HEK293T (cell line): ENCODE data around the gene MTHFD2.

Experiments used
- CTCF ChIA-PET: fragments of 350-600 bp; formaldehyde crosslinking; extraction: SDS; loops from one replicate; lab custom pipeline; 2021; ENCODE audit warnings: antibody characterized with exemption, inconsistent platforms; lab: Yijun Ruan, JAX
- POLR2A ChIA-PET: fragments of 350-600 bp; formaldehyde crosslinking; extraction: SDS; loops from one replicate; lab custom pipeline; 2020; ENCODE audit warnings: antibody characterized with exemption, inconsistent platforms; lab: Yijun Ruan, JAX
- DNase-seq: peaks from one replicate; pipeline ENCODE4 v3.0.0; 2012; ENCODE audit warnings: mixed read lengths; ENCODE audit errors: extremely low spot score
- ARNT ChIP-seq: fragments of 450-650 bp; IDR thresholded peaks from 2 replicates; pipeline ENCODE4 v1.6.1; 2017; ENCODE audit warnings: mild to moderate bottlenecking
- BHLHE40 ChIP-seq: fragments of 450-650 bp; IDR thresholded peaks from 2 replicates; pipeline ENCODE4 v1.6.1; 2016; ENCODE audit warnings: mild to moderate bottlenecking, moderate library complexity, borderline replicate concordance
- CTBP1 ChIP-seq: fragments of 450-650 bp; IDR thresholded peaks from 2 replicates; pipeline ENCODE4 v1.6.1; 2016; ENCODE audit warnings: borderline replicate concordance
- ELF4 ChIP-seq: fragments of 450-650 bp; IDR thresholded peaks from 2 replicates; pipeline ENCODE4 v1.6.1; 2017; ENCODE audit warnings: antibody characterized with exemption
- FOXA1 ChIP-seq: fragments of 450-650 bp; IDR thresholded peaks from 2 replicates; pipeline ENCODE4 v1.6.1; 2016; ENCODE audit warnings: mild to moderate bottlenecking
- FOXK2 ChIP-seq: fragments of 450-650 bp; IDR thresholded peaks from 2 replicates; pipeline ENCODE4 v1.6.1; 2016; ENCODE audit warnings: mild to moderate bottlenecking
- FOXM1 ChIP-seq: fragments of 450-650 bp; IDR thresholded peaks from 2 replicates; pipeline ENCODE4 v1.6.1; 2017; ENCODE audit warnings: mild to moderate bottlenecking, borderline replicate concordance
- HDGF ChIP-seq: fragments of 450-650 bp; IDR thresholded peaks from 2 replicates; pipeline ENCODE4 v1.6.1; 2017; ENCODE audit warnings: antibody characterized with exemption, borderline replicate concordance
- L3MBTL2 ChIP-seq: fragments of 450-650 bp; conservative IDR thresholded peaks from 2 replicates; pipeline ENCODE4 v1.6.1; 2016; ENCODE audit warnings: mild to moderate bottlenecking
- LEF1 ChIP-seq: fragments of 450-650 bp; IDR thresholded peaks from 2 replicates; pipeline ENCODE4 v1.6.1; 2017; ENCODE audit warnings: mild to moderate bottlenecking, borderline replicate concordance
- NFRKB ChIP-seq: fragments of 450-650 bp; IDR thresholded peaks from 2 replicates; pipeline ENCODE4 v1.6.1; 2016; ENCODE audit warnings: mild to moderate bottlenecking, moderate library complexity
- SP1 ChIP-seq: fragments of 450-650 bp; IDR thresholded peaks from 2 replicates; pipeline ENCODE4 v1.6.1; 2017
- SUZ12 ChIP-seq: fragments of 450-650 bp; IDR thresholded peaks from 2 replicates; pipeline ENCODE4 v1.6.1; 2016; ENCODE audit warnings: mild to moderate bottlenecking
- TARDBP ChIP-seq: fragments of 450-650 bp; IDR thresholded peaks from 2 replicates; pipeline ENCODE4 v1.6.1; 2016
- ZNF384 ChIP-seq: fragments of 450-650 bp; IDR thresholded peaks from 2 replicates; pipeline ENCODE4 v1.6.1; 2016
- TF ChIP-seq, protein P1 (sequence below): fragments of 450-650 bp; IDR thresholded peaks from 2 replicates; pipeline ENCODE4 v1.6.1; 2016

The MTHFD2 gene

DNA sequence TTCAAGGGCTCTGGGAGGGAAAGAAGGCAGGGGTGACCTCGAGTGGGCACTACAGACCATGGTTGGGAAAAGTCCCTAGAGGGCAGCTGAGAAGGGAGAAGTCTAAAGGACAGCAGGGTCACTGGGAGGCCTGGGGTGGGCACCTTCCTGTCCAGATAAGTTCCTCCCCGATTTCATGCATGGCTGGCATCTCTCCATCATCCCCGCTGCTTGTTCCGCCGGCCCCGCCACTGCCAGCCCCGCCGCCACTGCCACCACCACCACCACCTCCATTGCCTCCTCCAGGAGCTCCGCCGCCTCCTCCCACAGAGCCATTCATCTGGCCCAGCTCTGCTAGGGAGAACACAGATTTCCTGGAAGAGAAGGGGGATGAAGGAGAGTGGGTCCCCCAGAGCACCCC lies 53.6 kb downstream of the MTHFD2 start:
- TF ChIP-seq FOXM1 (no peak), HDGF (no peak), CTBP1 (no peak), SP1 (no peak), TARDBP (no peak), LEF1 (no peak), BHLHE40 (no peak), NFRKB (no peak), L3MBTL2 (no peak), SUZ12 (no peak), ELF4 (no peak), ZNF384 (no peak), ARNT (no peak), FOXA1 (no peak), FOXK2 (no peak)
- TF ChIP-seq, protein P1, sequence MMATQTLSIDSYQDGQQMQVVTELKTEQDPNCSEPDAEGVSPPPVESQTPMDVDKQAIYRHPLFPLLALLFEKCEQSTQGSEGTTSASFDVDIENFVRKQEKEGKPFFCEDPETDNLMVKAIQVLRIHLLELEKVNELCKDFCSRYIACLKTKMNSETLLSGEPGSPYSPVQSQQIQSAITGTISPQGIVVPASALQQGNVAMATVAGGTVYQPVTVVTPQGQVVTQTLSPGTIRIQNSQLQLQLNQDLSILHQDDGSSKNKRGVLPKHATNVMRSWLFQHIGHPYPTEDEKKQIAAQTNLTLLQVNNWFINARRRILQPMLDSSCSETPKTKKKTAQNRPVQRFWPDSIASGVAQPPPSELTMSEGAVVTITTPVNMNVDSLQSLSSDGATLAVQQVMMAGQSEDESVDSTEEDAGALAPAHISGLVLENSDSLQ: no peak
- DNase-seq: no peak
- ChIA-PET CTCF (interaction anchor here (0.6 to 0.8 kb wide), 2 partner anchors 16 to 83 kb away, joined by 4 read pairs; no protein-coding TSS in a partner anchor), POLR2A (no interaction called here)

DNA sequence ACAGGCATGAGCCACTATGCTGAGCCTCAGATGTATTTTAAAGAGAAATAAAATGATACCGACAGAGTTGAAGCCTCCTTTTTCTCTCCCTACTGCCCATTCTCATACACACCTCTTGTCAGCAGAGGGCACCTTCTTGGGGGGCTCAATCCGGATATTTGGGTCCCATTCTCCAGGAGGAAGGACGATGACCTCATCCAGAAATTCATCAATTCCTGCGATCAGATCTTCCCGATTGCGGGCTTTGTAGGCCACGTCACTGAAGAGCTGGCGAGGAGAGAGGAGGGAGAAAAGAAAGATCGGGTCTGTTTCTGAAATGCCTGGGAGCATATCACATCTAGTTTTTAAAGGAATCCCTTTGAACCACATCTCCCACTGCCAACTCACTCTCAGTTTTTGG lies 54.4 kb downstream of the MTHFD2 start:
- CTCF ChIA-PET: interaction anchor here (0.6 to 0.8 kb wide), 2 partner anchors 81 to 82 kb away, joined by 3 to 4 read pairs; no protein-coding TSS in a partner anchor

DNA sequence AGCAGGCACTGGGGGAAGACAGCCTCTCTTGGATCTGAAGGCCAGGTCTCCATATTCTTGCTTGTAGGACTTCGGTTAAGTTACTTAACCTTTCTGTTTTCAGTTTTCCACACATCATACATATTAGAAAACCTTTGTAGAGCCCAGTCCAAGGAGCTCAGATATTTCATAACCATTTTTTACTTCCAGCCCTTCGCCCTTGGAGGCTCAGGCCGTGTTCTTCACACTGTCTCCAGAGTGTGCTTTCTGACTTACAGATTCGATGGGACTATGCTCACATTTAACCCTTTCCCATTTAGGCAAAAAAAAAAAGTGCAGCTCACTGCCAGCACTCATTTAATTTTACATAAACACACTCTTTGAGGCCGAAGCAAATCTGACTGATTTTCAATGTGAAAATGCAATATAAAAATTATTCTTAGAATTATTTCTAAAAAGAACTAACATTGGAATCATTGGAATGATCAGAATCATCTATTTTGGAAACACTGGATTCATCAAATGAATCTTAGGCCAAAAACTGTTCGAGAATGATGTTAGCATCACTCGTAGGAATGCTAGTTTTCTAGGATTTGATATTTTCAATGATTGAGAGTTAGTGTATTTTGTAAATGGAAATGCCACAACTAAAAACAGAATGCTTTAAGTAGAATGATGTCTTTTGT lies 55.0 kb downstream of the MTHFD2 start:
- DNase-seq: no peak
- TF ChIP-seq LEF1 (no peak), NFRKB (no peak), SP1 (no peak), L3MBTL2 (no peak), CTBP1 (no peak), FOXK2 (no peak), HDGF (no peak), TARDBP (no peak), FOXA1 (no peak), FOXM1 (no peak), BHLHE40 (no peak)
- ChIA-PET POLR2A (no interaction called here), CTCF (interaction anchor here (0.6 kb wide), 1 partner anchor 80 kb away, joined by 3 read pairs; no protein-coding TSS in a partner anchor)

More for the DNA sequence above, 54.4 kb downstream of the MTHFD2 start:
- no peak for DNase-seq
- TF ChIP-seq ZNF384 (no peak), LEF1 (no peak)
- POLR2A ChIA-PET: no interaction called here

DNA sequence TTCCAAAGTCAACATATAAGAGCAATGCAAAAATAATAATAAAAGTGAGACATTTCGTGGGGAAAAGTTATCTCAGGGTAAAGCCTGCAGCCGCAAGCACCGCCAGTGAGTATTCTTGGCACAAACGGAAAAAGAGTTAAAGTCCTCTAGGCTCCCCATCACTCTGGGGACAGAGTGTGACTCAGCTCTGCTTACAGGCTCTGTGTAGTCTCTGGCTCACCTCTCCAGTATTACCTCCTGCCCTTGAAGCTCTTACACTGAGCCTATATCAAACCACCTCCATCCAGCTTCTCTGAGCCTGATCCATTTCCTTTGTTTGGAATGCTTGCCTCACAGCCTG lies 55.5 kb downstream of the MTHFD2 start:
- TF ChIP-seq ARNT (no peak), FOXA1 (no peak), HDGF (no peak), SP1 (no peak)
- DNase-seq: no peak
- POLR2A ChIA-PET: no interaction called here
- CTCF ChIA-PET: no interaction called here

DNA sequence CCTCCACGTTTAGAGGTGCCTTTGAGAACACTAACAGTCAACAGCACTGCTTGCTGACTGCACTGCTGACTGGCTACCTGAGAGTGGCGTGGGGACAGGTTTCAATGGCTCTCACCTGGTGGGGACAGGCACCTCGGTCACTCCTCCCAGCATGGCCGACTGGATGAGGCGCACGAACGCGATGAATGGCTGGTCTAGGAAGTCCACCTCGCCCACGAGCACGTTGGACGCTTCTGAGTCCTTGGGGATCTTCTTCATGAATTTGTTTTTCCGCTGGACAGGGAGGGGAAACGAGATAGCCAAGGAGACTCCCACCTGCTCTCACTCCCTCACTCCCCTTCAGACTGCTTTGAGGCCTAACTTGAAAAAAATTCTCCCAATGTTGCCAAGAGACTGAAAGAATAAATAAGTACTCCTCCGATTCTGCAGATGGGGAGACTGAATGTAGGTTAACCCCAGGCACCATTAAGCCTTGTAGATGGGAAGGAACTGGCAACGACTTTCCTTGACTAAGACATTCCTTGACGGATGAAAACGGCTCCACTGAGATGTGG lies 57.3 kb downstream of the MTHFD2 start:
- TF ChIP-seq ELF4 (no peak), NFRKB (no peak), SP1 (no peak), FOXK2 (no peak), BHLHE40 (no peak), ZNF384 (no peak), CTBP1 (no peak), FOXM1 (no peak), TARDBP (no peak), FOXA1 (no peak), HDGF (no peak), L3MBTL2 (no peak), SUZ12 (no peak), LEF1 (no peak), ARNT (no peak)
- TF ChIP-seq, protein P1: no peak
- DNase-seq: no peak
- ChIA-PET CTCF (no interaction called here), POLR2A (no interaction called here)

DNA sequence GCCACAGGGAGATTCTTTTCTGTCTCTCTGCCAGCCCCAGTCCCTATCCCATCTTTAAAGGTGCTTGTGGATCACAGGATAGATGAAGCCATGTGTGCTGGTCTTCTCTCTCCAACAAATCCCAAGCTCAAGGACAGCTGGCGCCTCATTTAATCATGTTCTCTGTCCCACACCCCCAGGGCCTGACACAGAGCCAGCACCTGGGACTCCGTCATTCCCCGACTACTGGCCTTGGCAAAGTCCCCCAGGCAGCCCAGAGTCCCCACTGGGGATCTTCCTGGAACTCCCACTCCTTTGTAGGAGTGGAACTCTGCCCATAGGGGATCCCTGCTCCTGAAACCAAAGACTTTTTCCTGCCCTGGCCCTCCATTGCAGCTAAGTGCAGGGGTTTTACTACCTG lies 60.8 kb downstream of the MTHFD2 start:
- POLR2A ChIA-PET: no interaction called here
- CTCF ChIA-PET: no interaction called here
- DNase-seq: no peak

DNA sequence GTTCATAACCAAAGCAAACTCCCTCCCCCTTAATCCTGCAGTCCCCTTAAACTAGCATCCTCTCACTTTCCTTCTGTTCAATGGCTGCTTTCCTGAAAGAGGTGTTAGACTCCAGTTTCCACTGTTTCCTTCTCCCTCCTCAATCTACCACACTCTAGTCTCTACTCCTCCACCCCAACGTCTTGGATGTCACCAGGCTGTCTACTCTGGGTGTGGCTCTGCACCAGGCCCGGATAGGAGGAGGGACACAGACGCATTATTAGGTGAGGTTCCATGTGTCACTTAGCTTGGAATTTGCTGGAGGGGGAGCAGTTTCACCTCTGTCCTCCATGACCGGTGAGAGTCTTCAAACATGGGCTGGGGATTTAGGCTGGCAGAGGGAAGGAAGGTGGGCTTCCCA lies 61.3 kb downstream of the MTHFD2 start:
- ChIA-PET CTCF (interaction anchor here (1.0 kb wide), 1 partner anchor 10 kb away, joined by 3 read pairs; no protein-coding TSS in a partner anchor), POLR2A (no interaction called here)
- TF ChIP-seq HDGF: no peak
- no peak for TF ChIP-seq FOXK2
- TF ChIP-seq L3MBTL2: no peak
- no peak for TF ChIP-seq SUZ12
- no peak for TF ChIP-seq ELF4
- TF ChIP-seq CTBP1: no peak
- no peak for TF ChIP-seq ZNF384
- TF ChIP-seq TARDBP: no peak
- TF ChIP-seq, protein P1: no peak
- no peak for TF ChIP-seq FOXA1
- TF ChIP-seq LEF1: no peak
- TF ChIP-seq NFRKB: no peak
- no peak for TF ChIP-seq ARNT
- no peak for TF ChIP-seq SP1
- TF ChIP-seq FOXM1: no peak
- TF ChIP-seq BHLHE40: no peak
- DNase-seq: no peak

More for the DNA sequence above, 60.8 kb downstream of the MTHFD2 start:
- TF ChIP-seq HDGF: no peak
